K562 (cell line): ENCODE data around the gene TTC23L. TPM values are rescaled to one million over a fixed set of nuclear protein-coding genes. Genes with fewer than 3 reads are reported as not detected.
A peak's percentile ranks its signal among the peaks of the same experiment; 100 is the strongest.

Experiments used
- BRF1 ChIP-seq: IDR thresholded peaks from 3 replicates; pipeline ENCODE4 v1.6.1; 2011; ENCODE audit warnings: borderline replicate concordance, mild to moderate bottlenecking; ENCODE audit not compliant: insufficient read length; ENCODE audit errors: extremely low read depth
- CBX3 ChIP-seq, 2 experiments: IDR thresholded peaks; 1 replicate in 1 of 2; 2 replicates in 1 of 2; pipeline ENCODE4 v1.6.1; 2012; ENCODE audit warnings: inconsistent platforms in 2 of 2, low read length in 2 of 2, borderline replicate concordance in 1 of 2, control low read depth in 1 of 2
- CCNT2 ChIP-seq: IDR thresholded peaks from 2 replicates; pipeline ENCODE4 v1.6.1; 2011; ENCODE audit warnings: borderline replicate concordance, low read depth, mild to moderate bottlenecking, moderate library complexity, mixed read lengths, low read length; ENCODE audit not compliant: insufficient read length; ENCODE audit errors: extremely low read depth
- CEBPG ChIP-seq, 3 experiments: fragments of 200-800 bp in 1 of 3; sonication (Bioruptor generic) in 1 of 3; sonication (generic) in 1 of 3; formaldehyde crosslinking in 1 of 3; IDR thresholded peaks in 2 of 3; conservative IDR thresholded peaks in 1 of 3; 2 replicates each; pipeline versions ENCODE4 v1.6.1 to v1.8.0; 2016 to 2022; ENCODE audit warnings: missing compliant biosample characterization in 2 of 3, missing genetic modification characterization in 2 of 3, mild to moderate bottlenecking in 1 of 3, missing genetic modification reagents in 1 of 3
- FOSL1 ChIP-seq: fragments of 200-800 bp; sonication (Bioruptor generic); conservative IDR thresholded peaks from 2 replicates; pipeline ENCODE4 v1.6.1; 2016; ENCODE audit warnings: missing genetic modification characterization, missing compliant biosample characterization
- HDAC8 ChIP-seq: fragments of 450-650 bp; IDR thresholded peaks from 2 replicates; pipeline ENCODE4 v1.6.1; 2016; ENCODE audit warnings: mild to moderate bottlenecking, missing genetic modification characterization, moderate library complexity, missing compliant biosample characterization
- IRF2 ChIP-seq: sonication (generic); formaldehyde crosslinking; IDR thresholded peaks from 2 replicates; pipeline ENCODE4 v1.8.1; 2022; ENCODE audit warnings: mild to moderate bottlenecking, missing genetic modification reagents
- KLF13 ChIP-seq: fragments of 450-650 bp; IDR thresholded peaks from 2 replicates; pipeline ENCODE4 v1.6.1; 2016; ENCODE audit warnings: missing genetic modification characterization, low read depth, mild to moderate bottlenecking, missing compliant biosample characterization, moderate library complexity, borderline replicate concordance
- L3MBTL2 ChIP-seq: fragments of 450-650 bp; IDR thresholded peaks from 2 replicates; pipeline ENCODE4 v1.6.1; 2016; ENCODE audit warnings: mild to moderate bottlenecking, moderate library complexity
- NBN ChIP-seq: fragments of 450-650 bp; IDR thresholded peaks from 2 replicates; pipeline ENCODE4 v1.6.1; 2016; ENCODE audit warnings: low read depth, mild to moderate bottlenecking
- NEUROD1 ChIP-seq: fragments of 150-350 bp; IDR thresholded peaks from 2 replicates; pipeline ENCODE4 v1.6.1; 2014; ENCODE audit warnings: borderline replicate concordance, low read length, low read depth; ENCODE audit not compliant: partially characterized antibody
- PHB ChIP-seq: fragments of 250-450 bp; sonication (Bioruptor Pico); IDR thresholded peaks from 2 replicates; pipeline ENCODE4 v1.5.0; 2021
- SMARCE1 ChIP-seq: fragments of 450-650 bp; IDR thresholded peaks from 2 replicates; pipeline ENCODE4 v1.7.1; 2016; ENCODE audit warnings: mild to moderate bottlenecking
- SNIP1 ChIP-seq: fragments of 450-650 bp; IDR thresholded peaks from 2 replicates; pipeline ENCODE4 v1.7.1; 2017; ENCODE audit warnings: low read depth, mild to moderate bottlenecking
- SPI1 ChIP-seq: IDR thresholded peaks from 2 replicates; pipeline ENCODE4 v1.6.1; 2011; ENCODE audit warnings: low read depth, low read length, control low read depth, borderline replicate concordance
- TCF7L2 ChIP-seq: fragments of 150-350 bp; IDR thresholded peaks from 2 replicates; pipeline ENCODE4 v1.6.1; 2016; ENCODE audit warnings: low read depth, mild to moderate bottlenecking, low read length, moderate library complexity
- THRAP3 ChIP-seq: fragments of 450-650 bp; IDR thresholded peaks from 2 replicates; pipeline ENCODE4 v1.6.1; 2016; ENCODE audit warnings: mild to moderate bottlenecking, inconsistent platforms, borderline replicate concordance
- TRIM24 ChIP-seq, 2 experiments: fragments of 450-650 bp; IDR thresholded peaks; 2 replicates each; pipeline ENCODE4 v1.6.1; 2016
- XRCC4 ChIP-seq: IDR thresholded peaks from one replicate; pipeline ENCODE4 v1.6.1; 2011; ENCODE audit not compliant: insufficient read depth, insufficient read length; ENCODE audit errors: extremely low read depth
- ZNF197 ChIP-seq: fragments of 200-800 bp; sonication (Bioruptor generic); IDR thresholded peaks from 2 replicates; pipeline ENCODE4 v1.6.1; 2016; ENCODE audit warnings: low read depth, missing genetic modification characterization, missing compliant biosample characterization
- ZNF717 ChIP-seq: fragments of 250-450 bp; sonication (Bioruptor Pico); IDR thresholded peaks from 2 replicates; pipeline ENCODE4 v1.5.0; 2021
- ZNF780A ChIP-seq: fragments of 250-450 bp; sonication (Bioruptor Pico); IDR thresholded peaks from 2 replicates; pipeline ENCODE4 v1.5.0; 2021; ENCODE audit warnings: mild to moderate bottlenecking
- ZNF785 ChIP-seq: fragments of 250-450 bp; sonication (Bioruptor Pico); IDR thresholded peaks from 2 replicates; pipeline ENCODE4 v1.4.0; 2020; ENCODE audit warnings: mild to moderate bottlenecking
- ZNF830 ChIP-seq: fragments of 250-450 bp; sonication (Bioruptor Pico); IDR thresholded peaks from 2 replicates; pipeline ENCODE4 v1.5.0; 2021; ENCODE audit warnings: mild to moderate bottlenecking
- polyA plus RNA-seq, 8 experiments: library from polyadenylated mRNA; depleted of rRNA in 4 of 8; stranded (reverse) in 5 of 8; unstranded in 3 of 8; fragments of >200 nt; fragmentation: Nextera tagmentation in 2 of 8; fragmentation: Illumina TruSeq in 1 of 8; extraction: Ambion mirVana in 2 of 8; extraction: Trizol in 1 of 8; gene quantifications; 2 replicates each; pipeline versions ENCODE4 v1.2.1 to v1.2.3, GENCODE V29; 2011 to 2014; ENCODE audit warnings: inconsistent platforms in 1 of 8, missing spikeins in 1 of 8
- total RNA-seq, 7 experiments: library from RNA; depleted of rRNA in 6 of 7; stranded (reverse); fragments of >200 nt in 6 of 7; fragmentation: Illumina TruSeq in 2 of 7; extraction: Trizol in 2 of 7; gene quantifications; 2 replicates each; pipeline versions ENCODE4 v1.2.1 to v1.2.3, GENCODE V29; 2011 to 2021; ENCODE audit warnings: low replicate concordance in 1 of 7
- TF ChIP-seq, protein P1 (sequence below), 2 experiments: fragments of 450-650 bp; IDR thresholded peaks; 2 replicates each; pipeline ENCODE4 v1.6.1; 2018; ENCODE audit warnings: mild to moderate bottlenecking in 2 of 2, low read depth in 1 of 2; ENCODE audit not compliant: partially characterized antibody in 2 of 2
- TF ChIP-seq, protein P2 (sequence below): fragments of 250-450 bp; sonication (Bioruptor Pico); IDR thresholded peaks from 2 replicates; pipeline ENCODE4 v1.6.1; 2021; ENCODE audit warnings: mild to moderate bottlenecking

Gene TTC23L
- total and polyA plus RNA-seq, 9 of the 15 experiments (the other 6 are each of a cell fraction or from before 2014, with no cell fraction given), result 0.03 to 0.32 (median 0.14) TPM; not detected in 2

GRCh38 chr5:34929720-34930461, 90.9 kb downstream of the TTC23L start (continued):
- TF ChIP-seq, protein P1, sequence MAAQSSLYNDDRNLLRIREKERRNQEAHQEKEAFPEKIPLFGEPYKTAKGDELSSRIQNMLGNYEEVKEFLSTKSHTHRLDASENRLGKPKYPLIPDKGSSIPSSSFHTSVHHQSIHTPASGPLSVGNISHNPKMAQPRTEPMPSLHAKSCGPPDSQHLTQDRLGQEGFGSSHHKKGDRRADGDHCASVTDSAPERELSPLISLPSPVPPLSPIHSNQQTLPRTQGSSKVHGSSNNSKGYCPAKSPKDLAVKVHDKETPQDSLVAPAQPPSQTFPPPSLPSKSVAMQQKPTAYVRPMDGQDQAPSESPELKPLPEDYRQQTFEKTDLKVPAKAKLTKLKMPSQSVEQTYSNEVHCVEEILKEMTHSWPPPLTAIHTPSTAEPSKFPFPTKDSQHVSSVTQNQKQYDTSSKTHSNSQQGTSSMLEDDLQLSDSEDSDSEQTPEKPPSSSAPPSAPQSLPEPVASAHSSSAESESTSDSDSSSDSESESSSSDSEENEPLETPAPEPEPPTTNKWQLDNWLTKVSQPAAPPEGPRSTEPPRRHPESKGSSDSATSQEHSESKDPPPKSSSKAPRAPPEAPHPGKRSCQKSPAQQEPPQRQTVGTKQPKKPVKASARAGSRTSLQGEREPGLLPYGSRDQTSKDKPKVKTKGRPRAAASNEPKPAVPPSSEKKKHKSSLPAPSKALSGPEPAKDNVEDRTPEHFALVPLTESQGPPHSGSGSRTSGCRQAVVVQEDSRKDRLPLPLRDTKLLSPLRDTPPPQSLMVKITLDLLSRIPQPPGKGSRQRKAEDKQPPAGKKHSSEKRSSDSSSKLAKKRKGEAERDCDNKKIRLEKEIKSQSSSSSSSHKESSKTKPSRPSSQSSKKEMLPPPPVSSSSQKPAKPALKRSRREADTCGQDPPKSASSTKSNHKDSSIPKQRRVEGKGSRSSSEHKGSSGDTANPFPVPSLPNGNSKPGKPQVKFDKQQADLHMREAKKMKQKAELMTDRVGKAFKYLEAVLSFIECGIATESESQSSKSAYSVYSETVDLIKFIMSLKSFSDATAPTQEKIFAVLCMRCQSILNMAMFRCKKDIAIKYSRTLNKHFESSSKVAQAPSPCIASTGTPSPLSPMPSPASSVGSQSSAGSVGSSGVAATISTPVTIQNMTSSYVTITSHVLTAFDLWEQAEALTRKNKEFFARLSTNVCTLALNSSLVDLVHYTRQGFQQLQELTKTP (IDR thresholded peaks at IDR 0.05; ENCODE audit: low read depth in 1 of 2, partially characterized antibody in 2 of 2), result no peak
- TF ChIP-seq NEUROD1 (no peak), SPI1 (no peak), PHB (no peak), TCF7L2 (no peak), CBX3 (IDR thresholded peaks at IDR 0.05; ENCODE audit: borderline replicate concordance in 1 of 2, low read length in 2 of 2) (no peak), CCNT2 (peak; percentile 48), HDAC8 (no peak), L3MBTL2 (no peak), BRF1 (no peak), NBN (no peak; the same call in 1 of the 2 replicates), ZNF830 (CRISPR knock-in tag) (no peak), ZNF785 (no peak), CEBPG (CRISPR knock-in tag; IDR thresholded peaks at IDR 0.05) (no peak), CEBPG (tag; conservative IDR thresholded peaks at IDR 0.05 in 1 of 2, IDR thresholded peaks at IDR 0.05 in 1 of 2) (no peak), TRIM24 (IDR thresholded peaks at IDR 0.05) (no peak), KLF13 (tag) (no peak), SMARCE1 (0 out of 2 replicates have a peak, but pooled peaks have one; percentile 46), XRCC4 (no peak), SNIP1 (no peak), THRAP3 (no peak), ZNF780A (no peak), ZNF717 (CRISPR knock-in tag) (no peak), IRF2 (no peak), ZNF197 (CRISPR knock-in tag) (no peak), FOSL1 (tag) (peak; percentile 61; the same call in 1 of the 2 replicates)
- TF ChIP-seq, protein P2, sequence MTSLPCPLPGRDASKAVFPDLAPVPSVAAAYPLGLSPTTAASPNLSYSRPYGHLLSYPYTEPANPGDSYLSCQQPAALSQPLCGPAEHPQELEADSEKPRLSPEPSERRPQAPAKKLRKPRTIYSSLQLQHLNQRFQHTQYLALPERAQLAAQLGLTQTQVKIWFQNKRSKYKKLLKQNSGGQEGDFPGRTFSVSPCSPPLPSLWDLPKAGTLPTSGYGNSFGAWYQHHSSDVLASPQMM (CRISPR knock-in tag), result no peak
